Skin epidermis (tissue), 12 donors: Measurements from ENCODE around the gene C19orf85.
"Not testable (repeated sequence)": the region's sequence is repeated elsewhere in the genome, so short reads cannot be mapped to it uniquely, and the experiment has no call there.

Experiments
- H3K27ac ChIP-seq, 21 experiments: fragments of 200-600 bp; sonication (generic) in 11 of 21; one replicate each; pipeline ENCODE4 v1.5.0; 2020; ENCODE audit warnings: mild to moderate bottlenecking in 3 of 21, inconsistent platforms in 2 of 21, moderate library complexity in 2 of 21
- H3K4me3 ChIP-seq, 7 experiments: fragments of 200-600 bp; sonication (generic) in 2 of 7; one replicate each; pipeline ENCODE4 v1.5.0; 2020; ENCODE audit warnings: inconsistent platforms in 2 of 7, mild to moderate bottlenecking in 2 of 7, moderate library complexity in 1 of 7

The C19orf85 gene

GRCh38 chr19:55424518-55424917 is 40.0 kb downstream of the C19orf85 start:
- H3K4me3 ChIP-seq = no peak overlapping the region
- H3K27ac ChIP-seq = no peak overlapping the region

DNA sequence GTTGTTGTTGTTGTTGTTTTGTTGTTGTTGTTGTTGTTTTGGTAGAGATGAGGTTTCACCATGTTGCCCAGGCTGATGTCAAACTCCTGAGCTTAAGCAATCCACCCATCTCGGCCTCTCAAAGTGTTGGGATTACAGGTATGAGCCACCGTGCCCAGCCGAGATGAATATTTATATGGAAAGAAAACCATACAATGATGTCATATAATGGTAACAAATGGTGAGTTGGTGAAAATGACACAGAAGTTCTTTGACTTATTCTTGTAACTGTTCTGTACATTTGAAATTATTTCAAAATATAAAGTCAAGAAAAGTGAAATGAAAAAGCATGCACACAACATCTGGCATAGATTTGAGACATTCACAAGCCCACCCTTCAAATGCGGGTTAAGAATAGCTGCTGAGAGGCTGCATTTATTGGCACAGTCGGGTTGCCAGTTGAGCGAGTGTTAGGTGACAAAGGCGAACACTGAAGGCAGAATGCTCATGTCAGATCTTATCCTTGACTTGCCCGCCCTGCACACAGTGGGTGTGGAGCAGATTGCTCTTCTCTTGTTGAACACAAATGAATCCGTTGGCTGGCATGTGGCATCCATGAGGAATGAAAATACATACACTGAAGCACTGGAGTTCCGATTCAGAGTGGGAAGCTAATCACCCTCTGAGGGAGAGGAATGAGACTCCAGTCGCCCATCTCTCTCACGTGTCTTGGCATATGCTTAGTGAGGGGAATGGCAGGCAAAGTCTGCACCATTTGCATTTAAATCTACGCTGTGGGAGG is 41.1 kb downstream of the C19orf85 start:
- Histone ChIP-seq H3K27ac (no peak overlapping the region), H3K4me3 (no peak overlapping the region)

GRCh38 chr19:55421281-55421680 is 43.3 kb downstream of the C19orf85 start:
- not testable (repeated sequence) for H3K4me3 ChIP-seq
- peak overlapping the region in 1 of 21 experiments; percentile 29 for H3K27ac ChIP-seq

DNA sequence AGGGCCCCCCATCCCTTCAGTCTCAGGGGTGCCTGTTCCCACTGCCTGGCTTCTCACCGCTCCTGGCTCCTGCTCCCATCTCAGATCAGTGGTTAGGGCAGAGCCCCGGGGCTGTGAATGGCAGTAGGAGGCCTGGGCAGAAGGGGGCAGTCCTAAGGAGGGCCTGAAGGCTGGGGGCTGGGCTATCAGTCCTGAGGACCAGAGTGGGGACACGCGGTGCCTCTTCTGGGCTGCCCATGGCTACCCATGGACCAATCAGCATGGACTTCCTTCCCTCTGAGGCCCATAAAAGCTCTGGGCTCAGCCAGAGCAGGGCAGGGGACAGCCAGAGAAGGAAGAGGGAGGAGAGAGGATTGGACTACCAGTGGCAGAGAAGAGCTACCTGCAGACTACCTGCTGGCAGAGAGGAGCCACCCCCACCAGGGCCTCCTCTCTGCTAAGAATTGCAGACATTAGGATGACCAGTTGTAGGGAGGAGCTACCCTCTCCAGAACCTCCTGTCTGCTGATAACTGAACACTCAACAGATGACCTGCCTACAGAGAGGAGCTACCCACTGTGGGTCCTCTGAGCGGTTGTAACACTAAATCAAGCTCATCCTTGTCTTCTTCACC is 44.8 kb downstream of the C19orf85 start:
- no peak overlapping the region for H3K27ac ChIP-seq
- H3K4me3 ChIP-seq = no peak overlapping the region

DNA sequence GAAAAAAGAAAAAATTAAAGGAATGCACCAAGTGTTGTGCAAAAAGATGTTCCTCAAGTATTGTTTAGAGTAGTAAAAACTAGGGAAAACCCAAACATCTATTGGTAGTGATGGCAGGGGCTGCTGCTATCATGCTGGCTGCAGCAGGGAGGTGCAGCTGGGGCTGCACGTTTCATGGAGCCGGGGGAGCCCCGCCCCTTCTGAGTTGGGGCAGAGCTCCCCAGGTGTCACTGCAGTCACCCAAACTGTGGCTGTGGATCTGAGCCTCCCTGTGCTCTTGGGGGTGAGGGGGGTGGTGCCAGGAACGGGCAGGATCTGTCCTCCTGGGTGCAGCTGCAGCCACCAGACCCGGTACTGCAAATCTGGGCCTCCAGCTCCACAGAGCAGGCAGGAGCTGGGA is 45.4 kb downstream of the C19orf85 start:
- no peak overlapping the region for H3K4me3 ChIP-seq
- H3K27ac ChIP-seq = no peak overlapping the region

GRCh38 chr19:55418185-55418584 is 46.4 kb downstream of the C19orf85 start:
- Histone ChIP-seq H3K27ac (no peak overlapping the region), H3K4me3 (no peak overlapping the region)
